ENCODE results near the gene ARHGEF7.
A peak's percentile ranks its signal among the peaks of the same experiment; 100 is the strongest.

ARHGEF7 gene

DNA sequence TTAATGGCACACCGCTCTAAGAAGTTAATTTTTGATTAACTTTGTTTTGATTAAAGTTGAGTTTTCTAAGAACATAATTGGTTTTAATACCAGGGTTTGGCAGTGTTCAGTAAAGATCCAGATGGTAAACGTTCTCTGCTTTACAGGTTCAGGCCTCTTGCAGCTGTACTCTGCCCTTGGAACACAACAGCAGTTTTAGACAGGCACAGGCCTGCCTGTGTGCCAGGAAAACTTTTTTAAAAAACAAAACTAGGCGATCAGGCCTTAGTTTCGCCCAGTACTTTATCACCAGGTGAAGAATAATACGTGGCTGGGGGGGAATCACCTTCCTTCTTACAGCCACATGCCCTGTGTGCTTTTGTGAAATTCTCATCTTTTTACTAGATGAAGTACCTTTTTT, 167.3 kb downstream of the ARHGEF7 start:
- peak; percentile 98 for DNase-seq

- DNase-seq, result no peak
These were observed 167.9 kb downstream of the ARHGEF7 start for GRCh38 chr13:111282997-111283396.

GRCh38 chr13:111283457-111283856, 168.3 kb downstream of the ARHGEF7 start:
- no peak for DNase-seq

DNA sequence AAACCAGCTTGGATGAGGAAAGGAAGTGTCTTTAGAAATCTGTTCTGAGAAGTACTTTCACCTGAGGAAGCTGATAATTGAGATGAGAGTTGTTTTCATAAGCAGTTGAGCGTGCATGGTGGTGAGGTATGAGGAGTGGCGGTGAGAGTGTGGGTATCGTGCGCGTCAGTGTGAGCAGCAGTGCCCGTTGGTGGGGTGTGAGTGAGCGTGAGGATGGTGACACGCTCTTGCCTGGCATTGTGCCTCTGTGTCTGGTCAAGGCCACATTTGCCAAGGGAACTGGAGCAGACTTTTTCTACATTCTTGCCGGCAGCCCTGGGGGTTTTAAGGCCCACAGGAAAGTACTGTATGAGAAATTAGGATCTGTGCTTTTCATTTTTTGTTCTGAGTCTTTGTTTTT, 168.9 kb downstream of the ARHGEF7 start:
- DNase-seq, result no peak

- DNase-seq, result no peak
These were observed 169.5 kb downstream of the ARHGEF7 start for GRCh38 chr13:111284565-111284964.

DNA sequence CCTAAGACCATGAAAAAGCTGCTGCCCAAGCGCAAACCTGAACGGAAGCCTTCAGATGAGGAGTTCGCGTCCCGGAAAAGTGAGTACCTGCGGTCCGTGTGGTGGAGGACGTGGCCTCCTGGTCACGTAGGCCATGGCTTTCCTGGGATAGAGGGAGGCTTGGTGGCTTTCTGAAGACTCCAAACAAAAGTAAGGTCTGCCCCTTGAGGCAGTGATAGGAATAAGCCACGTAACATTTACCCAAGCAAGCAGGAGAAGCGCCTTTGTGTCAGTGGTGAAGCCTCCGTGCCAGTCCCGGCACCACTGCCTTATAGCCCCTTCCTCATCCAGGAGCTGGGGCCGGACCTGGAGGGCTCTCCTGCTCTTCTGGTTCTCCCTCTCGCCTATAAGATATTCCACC, 171.1 kb downstream of the ARHGEF7 start:
- no peak for DNase-seq

- no peak for DNase-seq
These were observed 171.6 kb downstream of the ARHGEF7 start for GRCh38 chr13:111286749-111287148.

- DNase-seq, result no peak
These were observed 172.1 kb downstream of the ARHGEF7 start for GRCh38 chr13:111287201-111287600.

GRCh38 chr13:111288276-111288675, 173.2 kb downstream of the ARHGEF7 start:
- DNase-seq, result no peak

GRCh38 chr13:111289251-111289650, 174.1 kb downstream of the ARHGEF7 start:
- no peak for DNase-seq

- no peak for DNase-seq
These were observed 176.8 kb downstream of the ARHGEF7 start for GRCh38 chr13:111291908-111292307.

DNA sequence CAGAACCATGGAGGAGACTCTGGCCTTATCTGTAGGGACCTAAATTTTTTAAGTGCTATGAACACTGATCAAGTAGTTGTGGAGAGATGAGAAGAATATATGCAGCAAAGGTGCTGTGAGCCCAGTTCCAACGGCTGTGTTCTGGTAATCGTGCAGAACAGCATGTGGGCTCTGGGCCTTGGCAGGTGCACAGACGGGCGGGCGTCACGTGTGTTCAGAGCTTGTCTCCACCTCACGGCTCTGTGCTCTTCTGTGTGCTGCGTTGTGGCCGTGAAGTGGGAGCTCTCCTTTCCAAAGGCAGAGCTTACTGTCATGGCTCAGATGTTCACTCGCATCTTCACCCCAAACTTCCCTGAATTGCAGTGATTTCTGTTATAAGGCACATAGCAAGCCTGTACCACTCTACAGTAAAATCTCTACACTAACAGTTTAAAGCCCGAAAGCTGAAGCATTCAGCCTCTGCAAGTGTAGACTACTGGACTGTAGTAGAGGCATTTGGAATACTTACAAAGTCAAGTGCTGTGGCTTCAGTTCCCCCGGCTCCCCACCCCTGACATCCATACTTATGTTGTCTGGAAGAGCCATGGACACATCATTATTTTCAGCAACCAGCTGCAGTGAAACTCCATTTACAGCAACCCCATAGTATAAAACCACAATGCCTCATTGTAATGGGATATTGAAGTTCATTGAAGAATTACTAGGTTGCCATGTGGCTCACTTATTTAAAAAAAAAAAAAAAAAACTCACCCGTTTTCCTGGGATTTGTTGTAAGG, 177.8 kb downstream of the ARHGEF7 start:
- no peak for DNase-seq

GRCh38 chr13:111295886-111296285, 180.8 kb downstream of the ARHGEF7 start:
- no peak for DNase-seq

GRCh38 chr13:111296417-111296816, 181.3 kb downstream of the ARHGEF7 start:
- no peak for DNase-seq

GRCh38 chr13:111298214-111298975, 183.3 kb downstream of the ARHGEF7 start:
- peak; percentile 50 for DNase-seq

DNA sequence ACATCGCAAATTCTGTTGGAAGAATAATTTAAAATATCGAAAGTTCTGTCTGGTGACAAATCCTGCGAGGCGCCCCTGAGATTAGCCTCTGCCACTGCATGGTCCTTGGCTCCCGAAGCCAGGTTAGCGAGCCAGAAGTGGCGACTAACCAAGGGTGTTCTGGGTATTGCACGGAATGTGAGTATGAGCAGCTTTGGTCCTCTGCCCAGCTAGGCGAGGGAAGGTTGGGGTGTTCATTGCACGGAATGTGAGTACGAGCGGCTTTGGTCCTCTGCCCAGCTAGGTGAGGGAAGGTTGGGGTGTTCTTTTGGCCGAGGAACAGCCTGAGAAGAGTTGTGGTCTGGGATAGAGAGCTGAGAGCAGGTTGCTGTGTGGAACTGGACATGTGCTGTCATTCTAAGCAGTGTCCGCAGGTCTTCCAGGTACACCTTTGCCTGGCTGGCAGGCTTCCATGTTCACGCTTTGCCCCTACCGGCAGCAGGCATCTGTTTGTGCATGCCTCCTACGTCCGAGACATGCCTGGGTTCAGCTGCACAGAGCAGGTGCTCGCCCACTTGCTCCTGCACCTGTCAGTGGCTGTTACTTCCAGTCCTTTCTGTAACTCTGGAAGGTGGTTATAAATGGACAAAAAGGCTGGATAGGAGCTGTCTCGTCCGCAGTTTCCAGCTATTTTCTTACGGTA, 187.1 kb downstream of the ARHGEF7 start:
- DNase-seq, result peak; percentile 99

- no peak for DNase-seq
These were observed 188.4 kb downstream of the ARHGEF7 start for GRCh38 chr13:111303559-111303958.

- DNase-seq, result no peak
These were observed 189.0 kb downstream of the ARHGEF7 start for GRCh38 chr13:111304041-111304544.

- DNase-seq, result no peak
These were observed 189.6 kb downstream of the ARHGEF7 start for GRCh38 chr13:111304603-111305289.

- DNase-seq, result no peak
These were observed 198.0 kb downstream of the ARHGEF7 start for GRCh38 chr13:111312944-111313590.

- no peak for DNase-seq
These were observed 198.9 kb downstream of the ARHGEF7 start for GRCh38 chr13:111313911-111314425.

DNA sequence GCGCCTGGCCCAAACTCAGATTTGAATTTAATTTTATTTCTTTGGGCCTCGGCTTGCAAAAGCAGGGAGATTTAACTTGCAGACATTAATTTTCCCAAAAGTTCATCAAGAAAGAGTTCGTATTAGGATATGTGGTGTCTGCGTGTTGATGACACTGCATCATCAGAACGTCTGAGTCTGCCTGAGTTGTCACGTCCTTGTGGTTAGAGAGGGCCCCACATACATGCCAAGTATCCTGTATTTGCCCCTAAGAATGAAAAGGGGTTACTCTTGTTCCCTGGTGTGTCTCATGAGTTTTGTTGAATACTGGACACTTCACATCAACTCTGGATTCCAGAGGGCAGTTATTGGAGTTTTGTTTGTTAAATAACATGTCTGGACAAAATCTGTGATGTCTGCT, 199.7 kb downstream of the ARHGEF7 start:
- DNase-seq, result no peak
